Measurements from ENCODE around the gene IQCH. TPM values are rescaled to one million over a fixed set of nuclear protein-coding genes. Genes with fewer than 3 reads are reported as not detected.

IQCH gene
- total and polyA plus RNA-seq, 2 donors (not counting 1 experiment from before 2014, with no cell fraction given), result 1.7 to 5.0 TPM

DNA sequence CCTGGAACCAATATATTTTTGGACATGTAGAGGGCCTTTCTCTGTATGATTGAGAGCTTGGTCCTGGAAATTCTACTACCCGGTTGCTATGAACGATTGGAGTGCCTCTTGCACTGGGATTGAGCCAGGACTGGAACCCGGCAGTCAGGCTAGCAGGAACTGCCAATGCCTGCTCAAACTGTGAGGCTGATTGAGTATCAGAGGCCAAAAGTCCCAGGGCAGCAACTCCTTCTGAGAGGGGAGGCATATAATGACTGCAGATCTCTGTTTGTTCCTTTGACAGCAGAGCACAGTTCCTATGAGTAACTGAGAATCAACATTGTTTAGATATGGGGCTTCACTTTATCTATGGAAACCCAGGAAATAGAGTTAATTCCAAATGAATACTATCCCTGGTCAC lies 12.9 kb downstream of the IQCH start:
- Histone ChIP-seq H3K4me3 (replicated peaks in 1 of 4; ENCODE audit: control extremely low read depth in 1 of 4, insufficient read depth in 1 of 4, low read depth in 3 of 4, low read length in 4 of 4) (no peak overlapping the region), H2AFZ (ENCODE audit: low read length) (no peak overlapping the region), H3K4me1 (ENCODE audit: control insufficient read depth, extremely low read depth, insufficient read depth, low read length) (no peaks in the 10 kb centered on the region), H4K20me1 (ENCODE audit: control insufficient read depth, extremely low read depth, insufficient read depth, low read length) (no peaks in the 10 kb centered on the region), H3K27ac (ENCODE audit: insufficient read depth, low read length) (no peak overlapping the region), H3K27me3 (ENCODE audit: control insufficient read depth, insufficient read depth, low read length) (no peaks in the 10 kb centered on the region), H3K36me3 (ENCODE audit: control insufficient read depth, insufficient read depth, low read length) (no peaks in the 10 kb centered on the region), H3K79me2 (ENCODE audit: control insufficient read depth, insufficient read depth, low read length) (no peaks in the 10 kb centered on the region), H3K9ac (ENCODE audit: insufficient read depth, low read length) (no peak overlapping the region), H3K4me2 (ENCODE audit: extremely low read depth, insufficient read depth, low read length) (no peak overlapping the region), H3K9me3 (ENCODE audit: control insufficient read depth, insufficient read depth, low read depth, low read length) (no peaks in the 10 kb centered on the region)
- TF ChIP-seq EZH2 (IDR thresholded peaks at IDR 0.05; ENCODE audit: low read length, missing control alignments) (no peak), CTCF (conservative IDR thresholded peaks at IDR 0.05 in 1 of 2, IDR thresholded peaks at IDR 0.05 in 1 of 2; ENCODE audit: low read depth in 1 of 2, low read length in 2 of 2) (no peak)
- DNase-seq (ENCODE audit: low read depth in 2 of 2), result no peak

- no peaks in the 10 kb centered on the region for H3K4me1 ChIP-seq (ENCODE audit: control insufficient read depth, extremely low read depth, insufficient read depth, low read length)
- no peak overlapping the region for H3K4me2 ChIP-seq (ENCODE audit: extremely low read depth, insufficient read depth, low read length)
- H3K27me3 ChIP-seq (ENCODE audit: control insufficient read depth, insufficient read depth, low read length), result no peaks in the 10 kb centered on the region
- no peak overlapping the region for H3K9ac ChIP-seq (ENCODE audit: insufficient read depth, low read length)
- H3K79me2 ChIP-seq (ENCODE audit: control insufficient read depth, insufficient read depth, low read length), result no peaks in the 10 kb centered on the region
- no peak for TF ChIP-seq EZH2 (IDR thresholded peaks at IDR 0.05; ENCODE audit: low read length, missing control alignments)
- TF ChIP-seq CTCF (conservative IDR thresholded peaks at IDR 0.05 in 1 of 2, IDR thresholded peaks at IDR 0.05 in 1 of 2; ENCODE audit: low read depth in 1 of 2, low read length in 2 of 2), result no peak
- H3K36me3 ChIP-seq (ENCODE audit: control insufficient read depth, insufficient read depth, low read length), result no peaks in the 10 kb centered on the region
- no peak overlapping the region for H2AFZ ChIP-seq (ENCODE audit: low read length)
- no peak overlapping the region for H3K27ac ChIP-seq (ENCODE audit: insufficient read depth, low read length)
- no peaks in the 10 kb centered on the region for H3K9me3 ChIP-seq (ENCODE audit: control insufficient read depth, insufficient read depth, low read depth, low read length)
- H4K20me1 ChIP-seq (ENCODE audit: control insufficient read depth, extremely low read depth, insufficient read depth, low read length), result no peaks in the 10 kb centered on the region
- H3K4me3 ChIP-seq (replicated peaks in 1 of 4; ENCODE audit: control extremely low read depth in 1 of 4, insufficient read depth in 1 of 4, low read depth in 3 of 4, low read length in 4 of 4), result no peak overlapping the region
- no peak for DNase-seq (ENCODE audit: low read depth in 2 of 2)
Measured at GRCh38 chr15:67267951-67268941, 13.7 kb downstream of the IQCH start.

- Histone ChIP-seq H3K36me3 (ENCODE audit: control insufficient read depth, insufficient read depth, low read length) (no peaks in the 10 kb centered on the region), H2AFZ (ENCODE audit: low read length) (no peak overlapping the region), H3K79me2 (ENCODE audit: control insufficient read depth, insufficient read depth, low read length) (no peaks in the 10 kb centered on the region), H4K20me1 (ENCODE audit: control insufficient read depth, extremely low read depth, insufficient read depth, low read length) (no peaks in the 10 kb centered on the region), H3K4me2 (ENCODE audit: extremely low read depth, insufficient read depth, low read length) (no peak overlapping the region), H3K9me3 (ENCODE audit: control insufficient read depth, insufficient read depth, low read depth, low read length) (no peaks in the 10 kb centered on the region), H3K27ac (ENCODE audit: insufficient read depth, low read length) (no peak overlapping the region), H3K4me3 (replicated peaks in 1 of 4; ENCODE audit: control extremely low read depth in 1 of 4, insufficient read depth in 1 of 4, low read depth in 3 of 4, low read length in 4 of 4) (no peak overlapping the region), H3K27me3 (ENCODE audit: control insufficient read depth, insufficient read depth, low read length) (no peaks in the 10 kb centered on the region), H3K4me1 (ENCODE audit: control insufficient read depth, extremely low read depth, insufficient read depth, low read length) (no peaks in the 10 kb centered on the region), H3K9ac (ENCODE audit: insufficient read depth, low read length) (no peak overlapping the region)
- DNase-seq (ENCODE audit: low read depth in 2 of 2), result no peak
- TF ChIP-seq CTCF (conservative IDR thresholded peaks at IDR 0.05 in 1 of 2, IDR thresholded peaks at IDR 0.05 in 1 of 2; ENCODE audit: low read depth in 1 of 2, low read length in 2 of 2) (no peak), EZH2 (IDR thresholded peaks at IDR 0.05; ENCODE audit: low read length, missing control alignments) (no peak)
Measured at GRCh38 chr15:67274236-67274635, 19.6 kb downstream of the IQCH start.
